ENCODE data around the gene PLCG2.
"Not testable (repeated sequence)": the region's sequence is repeated elsewhere in the genome, so short reads cannot be mapped to it uniquely, and the experiment has no call there.

PLCG2 gene

DNA sequence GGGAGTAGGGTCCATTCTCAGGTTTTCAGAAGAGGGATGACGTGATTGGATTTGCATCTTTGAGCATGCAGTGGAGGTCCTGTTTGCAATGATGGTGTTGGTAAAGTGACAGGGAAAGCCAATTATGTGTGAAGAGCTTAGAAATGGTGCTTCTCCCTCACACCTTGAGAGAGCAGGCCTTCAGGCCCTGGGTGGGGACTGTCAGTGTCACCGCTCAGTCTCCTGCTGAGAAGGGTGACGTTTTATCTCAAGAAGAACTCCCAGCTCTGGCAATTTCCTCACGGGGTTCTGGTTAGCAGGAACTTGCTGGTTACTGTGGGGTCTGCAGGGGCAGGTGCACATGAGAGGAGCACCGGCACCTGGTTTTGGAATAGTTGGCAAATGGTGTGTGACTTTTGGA, 11.2 kb downstream of the PLCG2 start:
- DNase-seq (ENCODE audit: low read depth): no peak

DNA sequence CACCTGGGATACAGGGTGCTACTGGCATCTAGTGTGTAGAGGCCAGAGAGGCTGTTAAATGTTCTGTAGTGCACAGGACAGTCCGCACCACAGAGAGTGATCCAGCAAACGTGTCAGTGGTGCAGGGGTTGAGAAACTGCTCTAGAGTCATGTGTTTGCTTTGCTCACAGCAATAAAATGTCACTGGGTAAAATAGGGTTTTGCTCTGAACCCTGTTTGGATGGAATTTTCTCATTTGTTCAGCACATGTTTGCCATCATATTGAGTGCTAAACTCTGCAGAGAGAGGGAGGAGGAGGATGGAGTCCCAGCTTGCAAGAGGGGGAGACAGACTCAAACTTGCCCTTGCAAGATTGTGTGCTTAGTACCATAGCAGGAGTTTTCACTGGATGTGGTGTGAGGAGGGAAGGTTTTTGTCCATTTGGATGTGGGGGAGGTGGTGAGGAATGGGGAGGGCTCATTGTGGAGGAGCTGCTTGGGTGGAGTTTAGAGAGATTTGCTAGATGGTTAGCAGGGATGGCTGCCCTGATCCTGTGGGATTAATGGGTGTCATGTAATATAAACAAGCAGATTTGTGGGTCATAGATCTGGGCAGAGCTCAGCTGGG, 11.8 kb downstream of the PLCG2 start:
- no peak for DNase-seq (ENCODE audit: low read depth)

- no peak for DNase-seq (ENCODE audit: low read depth)
Measured at GRCh38 chr16:81792828-81793227, 13.7 kb downstream of the PLCG2 start.

GRCh38 chr16:81795193-81795592, 16.1 kb downstream of the PLCG2 start:
- no peak for DNase-seq (ENCODE audit: low read depth)

- no peak for DNase-seq (ENCODE audit: low read depth)
Measured at GRCh38 chr16:81796035-81796434, 16.9 kb downstream of the PLCG2 start.

GRCh38 chr16:81796583-81797346, 17.7 kb downstream of the PLCG2 start:
- DNase-seq (ENCODE audit: low read depth): no peak

DNA sequence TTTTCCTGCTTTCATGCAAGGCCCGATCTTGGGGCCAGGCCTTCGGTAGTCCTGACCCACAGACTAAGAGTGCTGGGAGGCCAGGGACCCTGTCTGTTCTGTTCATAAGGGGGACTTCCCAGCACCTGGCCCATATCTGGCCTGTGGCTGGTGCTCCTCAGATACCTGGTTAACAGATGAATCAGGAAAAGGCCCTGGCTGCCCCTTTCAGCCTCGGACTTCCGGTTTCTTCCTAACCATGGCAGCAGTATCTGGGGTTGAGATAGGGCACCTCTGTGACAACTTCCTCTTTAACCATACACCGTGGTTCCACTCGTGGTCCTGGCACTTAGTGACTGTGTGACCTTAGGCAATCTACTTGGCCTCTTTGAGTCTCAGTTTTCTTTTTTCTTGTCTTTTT, 18.4 kb downstream of the PLCG2 start:
- DNase-seq (ENCODE audit: low read depth): no peak

DNA sequence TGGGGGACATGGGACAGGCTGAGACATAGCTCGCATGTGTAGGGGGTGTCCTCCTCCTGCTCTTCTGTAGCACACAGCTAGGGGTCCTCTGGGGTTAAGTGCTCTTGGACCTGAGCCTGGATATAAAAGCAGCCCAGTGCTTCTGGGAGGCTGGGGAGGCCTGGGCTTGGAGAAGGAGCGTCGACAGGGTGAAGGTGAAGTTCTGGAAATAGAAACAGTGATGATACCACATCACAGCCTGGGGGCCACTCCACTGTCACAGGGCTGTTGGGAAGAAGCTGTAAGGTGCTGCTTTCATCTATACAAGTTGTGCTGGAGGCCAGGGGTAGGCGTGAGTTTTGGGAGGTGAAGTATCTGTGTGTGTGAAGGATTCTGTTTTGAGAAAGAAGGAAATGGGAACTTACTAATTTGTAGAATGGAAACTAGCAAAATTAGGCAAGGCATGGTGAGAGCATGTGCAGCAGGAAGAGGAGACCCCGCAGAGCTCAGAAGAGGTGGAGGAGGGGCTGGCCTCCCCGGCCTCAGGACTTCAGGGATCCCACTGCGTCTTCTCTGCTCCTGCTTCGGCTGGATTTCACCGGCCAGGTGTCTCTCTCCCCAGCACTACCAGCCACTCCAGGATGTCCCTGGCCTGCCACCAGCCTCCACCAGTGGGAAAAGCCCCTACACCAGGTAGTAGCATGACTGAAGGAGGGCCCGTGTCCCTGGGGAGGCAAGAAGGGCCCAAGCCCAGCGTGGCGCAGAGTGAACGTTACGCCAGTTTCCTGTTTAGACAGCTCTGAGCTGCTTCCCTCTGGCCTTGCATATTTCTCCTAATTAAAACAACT, 19.4 kb downstream of the PLCG2 start:
- DNase-seq (ENCODE audit: low read depth): no peak

DNA sequence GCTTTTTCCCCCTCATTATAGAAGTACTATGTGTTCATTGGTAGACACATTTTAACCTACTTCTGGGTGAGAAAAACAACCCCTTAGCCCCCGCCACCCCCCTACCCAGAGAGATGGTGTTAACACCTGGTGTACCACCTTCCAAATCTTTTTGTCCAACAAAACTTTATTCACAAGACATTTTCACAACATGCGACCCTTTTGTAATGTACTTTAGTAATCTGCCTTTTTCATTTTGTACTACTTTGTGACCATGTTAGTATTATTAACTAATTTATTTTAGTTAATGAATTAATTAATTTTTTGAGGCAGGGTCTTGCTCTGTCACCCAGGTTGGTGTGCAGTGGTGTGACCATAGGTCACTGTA, 20.0 kb downstream of the PLCG2 start:
- DNase-seq (ENCODE audit: low read depth): no peak

GRCh38 chr16:81801724-81802123, 22.6 kb downstream of the PLCG2 start:
- not testable (repeated sequence) for DNase-seq (ENCODE audit: low read depth)

- no peak for DNase-seq (ENCODE audit: low read depth)
Measured at GRCh38 chr16:81803332-81803731, 24.2 kb downstream of the PLCG2 start.

DNA sequence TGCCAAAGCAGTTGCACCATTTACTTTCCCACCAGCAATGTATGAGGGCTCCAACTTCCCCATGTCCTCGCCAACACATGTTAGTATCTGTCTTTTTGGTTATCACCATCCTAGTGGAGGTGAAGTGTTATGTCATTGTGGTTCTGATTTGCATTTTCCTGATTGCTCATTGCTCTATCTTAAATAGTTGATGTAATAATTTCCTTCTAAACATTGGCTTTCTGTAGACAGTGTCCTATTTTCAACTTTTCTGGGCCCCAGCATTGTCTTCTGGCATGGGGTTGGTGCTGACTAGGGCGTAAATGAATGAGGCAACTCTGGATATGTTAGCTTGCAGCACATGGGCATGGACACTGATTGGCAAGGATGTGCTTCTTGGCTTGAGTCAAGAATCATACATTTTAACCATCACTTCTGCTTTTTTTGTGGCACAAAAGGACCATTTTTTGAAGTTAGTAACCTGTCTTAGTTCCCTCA, 25.1 kb downstream of the PLCG2 start:
- no peak for DNase-seq (ENCODE audit: low read depth)

DNA sequence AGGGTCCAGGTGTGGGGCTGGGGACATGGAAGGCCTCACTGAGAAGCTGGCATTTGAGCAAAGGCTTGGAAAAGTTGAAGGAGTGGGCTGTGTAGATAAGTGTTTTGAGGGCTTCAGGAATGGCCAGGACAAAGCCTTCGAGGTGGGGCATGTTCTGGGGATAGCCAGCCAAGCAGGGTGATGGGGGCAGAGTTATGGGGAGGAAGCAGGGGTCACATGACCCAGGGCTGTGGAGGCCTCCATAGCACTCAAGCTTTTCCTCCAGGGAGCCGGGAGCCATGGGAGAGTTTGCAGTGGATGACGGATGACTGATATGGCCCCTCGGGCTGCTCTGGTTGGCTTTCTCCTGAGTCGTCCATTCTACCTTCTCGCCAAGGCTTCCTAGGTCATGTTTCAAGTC, 27.6 kb downstream of the PLCG2 start:
- no peak for DNase-seq (ENCODE audit: low read depth)

DNA sequence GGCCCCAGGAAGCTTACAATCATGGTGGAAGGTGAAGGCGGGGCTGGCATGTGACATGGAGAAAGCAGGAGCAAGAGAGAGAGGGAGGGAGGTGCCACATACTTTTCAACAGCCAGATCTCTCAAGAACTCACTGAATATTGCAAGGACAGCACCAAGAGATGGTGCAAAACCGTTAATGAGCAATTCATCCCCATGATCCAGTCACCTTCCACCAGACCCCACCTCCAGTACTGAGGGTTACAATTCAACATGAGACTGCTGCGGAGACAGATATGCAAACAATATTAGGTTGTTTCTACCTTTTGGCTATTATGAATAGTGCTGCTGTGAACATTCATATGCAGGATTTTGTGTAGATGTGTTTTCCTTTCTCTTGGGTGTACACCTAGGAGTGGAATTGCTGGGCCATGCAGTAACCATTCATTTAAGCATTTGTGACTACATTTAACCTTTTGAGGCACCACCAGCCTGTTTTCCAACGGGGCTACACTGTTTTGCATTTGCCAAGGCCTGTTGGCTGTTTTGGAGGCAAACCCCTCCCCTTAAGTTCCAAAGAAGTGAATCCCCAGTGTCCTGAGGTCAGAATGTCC, 28.8 kb downstream of the PLCG2 start:
- no peak for DNase-seq (ENCODE audit: low read depth)

DNA sequence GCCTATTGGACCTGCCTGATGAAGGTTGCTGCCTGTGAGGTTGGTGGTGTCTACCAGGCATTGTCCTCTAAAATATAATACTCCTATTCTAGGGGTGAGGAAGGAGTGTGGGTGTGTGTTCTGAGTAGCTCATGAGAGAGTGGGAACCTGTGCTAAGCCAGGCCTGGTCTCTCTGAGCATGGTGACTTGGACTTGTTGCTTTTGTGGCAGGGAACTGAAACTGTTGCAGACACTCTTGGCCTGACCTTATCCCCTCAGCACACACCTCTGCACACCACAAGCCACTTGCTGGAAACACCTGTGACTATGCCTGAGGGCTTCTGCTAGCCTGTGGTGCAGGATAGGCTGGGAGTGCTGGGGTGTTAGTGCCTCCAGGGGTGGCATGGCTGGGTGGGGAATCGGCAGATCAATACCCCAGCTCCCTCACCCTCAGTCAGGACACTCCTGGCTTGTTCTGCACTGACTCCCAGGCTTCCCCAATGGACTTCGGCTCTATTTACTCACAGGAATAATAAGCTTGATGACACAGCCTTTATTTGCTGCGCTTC, 29.9 kb downstream of the PLCG2 start:
- DNase-seq (ENCODE audit: low read depth): no peak

DNA sequence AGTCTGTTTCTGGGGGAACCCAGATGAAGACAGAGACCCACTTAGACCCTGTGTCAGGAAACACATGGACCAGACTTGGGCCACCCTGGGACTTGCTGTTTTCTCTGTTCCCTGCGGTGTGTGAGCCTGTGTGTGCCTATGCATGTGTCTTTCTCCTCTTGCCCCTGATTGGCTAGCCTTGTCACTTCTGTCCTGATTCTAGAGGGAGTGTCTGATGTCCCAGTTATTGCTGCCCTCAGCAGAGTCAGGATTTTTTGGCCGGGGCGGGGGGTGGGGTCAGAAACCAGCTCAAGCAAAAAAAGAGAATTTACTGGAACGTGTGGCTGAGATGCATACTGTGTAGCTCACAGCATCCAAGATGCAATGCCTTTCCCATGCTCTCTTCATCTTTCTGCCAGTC, 30.5 kb downstream of the PLCG2 start:
- DNase-seq (ENCODE audit: low read depth): no peak

GRCh38 chr16:81810361-81810760, 31.3 kb downstream of the PLCG2 start:
- no peak for DNase-seq (ENCODE audit: low read depth)

- no peak for DNase-seq (ENCODE audit: low read depth)
Measured at GRCh38 chr16:81810894-81811538, 31.9 kb downstream of the PLCG2 start.

DNA sequence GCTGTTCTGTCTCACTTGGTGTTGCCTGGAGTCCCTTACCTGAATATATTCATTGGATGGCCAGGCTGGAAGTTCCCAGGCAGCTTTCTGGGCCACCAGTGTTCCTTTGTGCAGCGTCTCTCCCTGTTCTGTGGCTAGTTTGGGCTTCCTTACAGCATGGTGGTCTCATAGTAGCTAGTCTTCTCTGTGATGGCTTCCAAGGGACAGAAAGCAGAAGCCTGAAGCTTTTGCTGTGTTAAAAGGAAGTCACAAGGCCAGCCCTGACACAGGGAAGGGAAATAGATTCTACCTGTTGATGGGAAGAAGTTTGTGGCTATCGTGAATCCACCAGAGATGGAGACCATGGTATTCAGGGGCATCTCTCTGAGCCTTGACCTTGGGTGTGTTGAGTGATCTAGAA, 34.6 kb downstream of the PLCG2 start:
- no peak for DNase-seq (ENCODE audit: low read depth)

- no peak for DNase-seq (ENCODE audit: low read depth)
Measured at GRCh38 chr16:81814751-81815428, 35.8 kb downstream of the PLCG2 start.

GRCh38 chr16:81815429-81815766, 36.3 kb downstream of the PLCG2 start:
- DNase-seq (ENCODE audit: low read depth): no peak
